Hepatocyte (in vitro differentiated cells): ENCODE measurements around the gene TMEM156. TPM values are rescaled to one million over a fixed set of nuclear protein-coding genes. Genes with fewer than 3 reads are reported as not detected.
"Not testable (repeated sequence)": the region's sequence is repeated elsewhere in the genome, so short reads cannot be mapped to it uniquely, and the experiment has no call there.

Experiments used
- DNase-seq: peaks from one replicate; pipeline ENCODE4 v3.0.0-alpha.2; 2016; ENCODE audit warnings: low spot score
- H2AFZ ChIP-seq: fragments of 200-600 bp; sonication (generic); 2 replicates; pipeline ENCODE4 v1.6.0; 2016; ENCODE audit warnings: antibody characterized with exemption, mild to moderate bottlenecking
- H3K27ac ChIP-seq: fragments of 200-600 bp; sonication (generic); 2 replicates; pipeline ENCODE4 v1.5.1; 2016; ENCODE audit warnings: mild to moderate bottlenecking
- H3K27me3 ChIP-seq: fragments of 200-600 bp; sonication (generic); 2 replicates; pipeline ENCODE4 v1.6.1; 2016
- H3K36me3 ChIP-seq: fragments of 200-600 bp; sonication (generic); replicated peaks from 2 replicates; pipeline ENCODE4 v1.5.1; 2016; ENCODE audit warnings: low read depth; ENCODE audit not compliant: insufficient read depth
- H3K4me1 ChIP-seq: fragments of 200-600 bp; sonication (generic); 2 replicates; pipeline ENCODE4 v1.5.1; 2016; ENCODE audit warnings: mild to moderate bottlenecking, moderate library complexity; ENCODE audit not compliant: insufficient read depth
- H3K4me2 ChIP-seq: fragments of 200-600 bp; sonication (generic); 2 replicates; pipeline ENCODE4 v1.6.0; 2016
- H3K4me3 ChIP-seq: fragments of 200-600 bp; sonication (generic); 2 replicates; pipeline ENCODE4 v1.5.1; 2016; ENCODE audit warnings: mild to moderate bottlenecking
- H3K79me2 ChIP-seq: fragments of 200-600 bp; sonication (generic); 2 replicates; pipeline ENCODE4 v1.6.0; 2017; ENCODE audit warnings: mild to moderate bottlenecking
- H3K9me2 ChIP-seq: fragments of 200-600 bp; sonication (generic); replicated peaks from 2 replicates; pipeline ENCODE4 v1.6.0; 2017; ENCODE audit warnings: mild to moderate bottlenecking; ENCODE audit not compliant: insufficient read depth
- H3K9me3 ChIP-seq: fragments of 200-600 bp; sonication (generic); 2 replicates; pipeline ENCODE4 v1.5.1; 2016; ENCODE audit warnings: low read depth, mild to moderate bottlenecking
- H4K20me1 ChIP-seq: fragments of 200-600 bp; sonication (generic); 2 replicates; pipeline ENCODE4 v1.6.0; 2016; ENCODE audit warnings: mild to moderate bottlenecking; ENCODE audit not compliant: insufficient read depth, poor library complexity, severe bottlenecking
- EZH2 ChIP-seq: fragments of 200-600 bp; sonication (generic); IDR thresholded peaks from 2 replicates; pipeline ENCODE4 v1.6.1; 2016; ENCODE audit warnings: antibody characterized with exemption, mild to moderate bottlenecking, borderline replicate concordance
- EZH2phosphoT487 ChIP-seq: fragments of 200-600 bp; sonication (generic); IDR thresholded peaks from one replicate; pipeline ENCODE4 v1.6.1; 2018; ENCODE audit warnings: antibody characterized with exemption, mild to moderate bottlenecking, low read depth, moderate library complexity; ENCODE audit not compliant: unreplicated experiment, severe bottlenecking
- WGBS: methylation state at CpG from one replicate; pipeline ENCODE4 v1.1.6; 2016; ENCODE audit warnings: low lambda C conversion rate; ENCODE audit errors: missing lambda C conversion rate; 5-methylcytosine and 5-hydroxymethylcytosine counted together
- polyA plus RNA-seq: library from polyadenylated mRNA; unstranded; fragments of >200 nt; fragmentation: Nextera tagmentation; extraction: Ambion mirVana; gene quantifications from 2 replicates; pipeline ENCODE4 v1.2.1, GENCODE V29; 2016
- total RNA-seq: library from RNA; depleted of rRNA; stranded (reverse); fragments of >200 nt; gene quantifications from 2 replicates; pipeline ENCODE4 v1.2.3, GENCODE V29; 2014
- TF ChIP-seq, protein P1 (sequence below): fragments of 200-600 bp; sonication (generic); IDR thresholded peaks from 2 replicates; pipeline ENCODE4 v1.5.1; 2016; ENCODE audit warnings: antibody characterized with exemption, mild to moderate bottlenecking; ENCODE audit not compliant: poor library complexity

TMEM156 gene
- total and polyA plus RNA-seq, 2 experiments from 2014 or later, result 1.3 TPM; not detected in 1

DNA sequence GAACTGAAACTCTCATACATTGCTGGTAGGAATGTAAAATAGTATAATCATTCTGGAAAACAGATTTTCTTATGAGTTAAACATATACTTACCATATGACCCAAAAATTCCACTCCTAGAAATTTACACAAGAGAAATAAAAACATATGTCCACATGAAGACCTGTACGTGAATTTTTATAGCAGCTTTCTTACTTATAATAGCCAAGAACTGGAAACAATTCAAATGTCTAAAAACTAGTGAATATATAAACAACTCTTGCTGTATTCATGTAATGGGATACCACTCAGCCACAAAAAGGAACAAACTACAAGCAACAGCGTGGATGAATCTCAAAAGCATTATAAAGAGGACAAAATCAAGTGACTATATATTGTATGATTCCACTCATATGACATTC, 27.5 kb downstream of the TMEM156 start:
- H3K9me3 ChIP-seq, result no peaks in the 10 kb centered on the region
- H3K4me2 ChIP-seq, result no peak overlapping the region
- no peak for DNase-seq

DNA sequence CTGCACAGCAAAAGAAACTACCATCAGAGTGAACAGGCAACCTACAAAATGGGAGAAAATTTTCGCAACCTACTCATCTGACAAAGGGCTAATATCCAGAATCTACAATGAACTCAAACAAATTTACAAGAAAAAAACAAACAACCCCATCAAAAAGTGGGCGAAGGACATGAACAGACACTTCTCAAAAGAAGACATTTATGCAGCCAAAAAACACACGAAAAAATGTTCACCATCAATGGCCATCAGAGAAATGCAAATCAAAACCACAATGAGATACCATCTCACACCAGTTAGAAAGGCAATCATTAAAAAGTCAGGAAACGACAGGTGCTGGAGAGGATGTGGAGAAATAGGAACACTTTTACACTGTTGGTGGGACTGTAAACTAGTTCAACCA, 30.2 kb downstream of the TMEM156 start:
- not testable (repeated sequence) for H3K4me1 ChIP-seq, H4K20me1 ChIP-seq, H3K79me2 ChIP-seq, H3K27ac ChIP-seq, H3K9me3 ChIP-seq, H3K36me3 ChIP-seq, H3K4me3 ChIP-seq, H3K4me2 ChIP-seq, H3K9me2 ChIP-seq, DNase-seq, H3K27me3 ChIP-seq, H2AFZ ChIP-seq
- 64% methylated on average over 3 of the region's 4 CpGs for WGBS

More for the DNA sequence above, 27.5 kb downstream of the TMEM156 start:
- Histone ChIP-seq H3K4me1 (no peaks in the 10 kb centered on the region), H3K27ac (peak overlapping the region; percentile 45), H3K36me3 (no peaks in the 10 kb centered on the region), H2AFZ (no peak overlapping the region), H3K27me3 (no peaks in the 10 kb centered on the region), H3K79me2 (no peaks in the 10 kb centered on the region), H3K9me2 (no peaks in the 10 kb centered on the region), H3K4me3 (no peak overlapping the region), H4K20me1 (no peaks in the 10 kb centered on the region)
- TF ChIP-seq, protein P1, sequence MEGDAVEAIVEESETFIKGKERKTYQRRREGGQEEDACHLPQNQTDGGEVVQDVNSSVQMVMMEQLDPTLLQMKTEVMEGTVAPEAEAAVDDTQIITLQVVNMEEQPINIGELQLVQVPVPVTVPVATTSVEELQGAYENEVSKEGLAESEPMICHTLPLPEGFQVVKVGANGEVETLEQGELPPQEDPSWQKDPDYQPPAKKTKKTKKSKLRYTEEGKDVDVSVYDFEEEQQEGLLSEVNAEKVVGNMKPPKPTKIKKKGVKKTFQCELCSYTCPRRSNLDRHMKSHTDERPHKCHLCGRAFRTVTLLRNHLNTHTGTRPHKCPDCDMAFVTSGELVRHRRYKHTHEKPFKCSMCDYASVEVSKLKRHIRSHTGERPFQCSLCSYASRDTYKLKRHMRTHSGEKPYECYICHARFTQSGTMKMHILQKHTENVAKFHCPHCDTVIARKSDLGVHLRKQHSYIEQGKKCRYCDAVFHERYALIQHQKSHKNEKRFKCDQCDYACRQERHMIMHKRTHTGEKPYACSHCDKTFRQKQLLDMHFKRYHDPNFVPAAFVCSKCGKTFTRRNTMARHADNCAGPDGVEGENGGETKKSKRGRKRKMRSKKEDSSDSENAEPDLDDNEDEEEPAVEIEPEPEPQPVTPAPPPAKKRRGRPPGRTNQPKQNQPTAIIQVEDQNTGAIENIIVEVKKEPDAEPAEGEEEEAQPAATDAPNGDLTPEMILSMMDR, result no peak
- TF ChIP-seq EZH2phosphoT487 (no peak), EZH2 (no peak)
- WGBS, result 46% methylated on average over 2 of the region's 2 CpGs

DNA sequence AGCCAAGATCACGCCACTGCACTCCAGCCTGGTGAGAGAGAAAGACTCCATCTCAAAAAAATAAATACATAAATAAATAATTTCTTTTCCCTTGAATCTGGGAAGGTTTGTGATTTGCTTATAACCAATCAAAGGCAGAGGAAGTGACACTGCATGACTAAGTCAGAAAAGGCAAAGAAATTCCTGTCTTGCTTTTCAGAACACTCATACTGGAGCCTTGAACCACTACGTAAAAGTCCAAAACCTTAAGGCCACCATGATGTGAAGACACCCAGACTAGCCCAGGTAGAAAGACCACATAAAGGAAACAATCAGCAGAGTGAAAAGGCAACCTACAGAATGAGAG, 36.6 kb downstream of the TMEM156 start:
- Histone ChIP-seq H3K27me3 (no peaks in the 10 kb centered on the region), H4K20me1 (no peaks in the 10 kb centered on the region), H3K4me2 (no peak overlapping the region), H3K36me3 (no peaks in the 10 kb centered on the region), H2AFZ (no peak overlapping the region), H3K9me2 (no peaks in the 10 kb centered on the region), H3K79me2 (no peaks in the 10 kb centered on the region), H3K27ac (no peak overlapping the region), H3K9me3 (no peaks in the 10 kb centered on the region), H3K4me3 (no peak overlapping the region), H3K4me1 (no peaks in the 10 kb centered on the region)
- 95% methylated on average over 2 of the region's 2 CpGs for WGBS
- DNase-seq, result no peak
- TF ChIP-seq, protein P1, result no peak
- TF ChIP-seq EZH2phosphoT487 (no peak), EZH2 (no peak)

DNA sequence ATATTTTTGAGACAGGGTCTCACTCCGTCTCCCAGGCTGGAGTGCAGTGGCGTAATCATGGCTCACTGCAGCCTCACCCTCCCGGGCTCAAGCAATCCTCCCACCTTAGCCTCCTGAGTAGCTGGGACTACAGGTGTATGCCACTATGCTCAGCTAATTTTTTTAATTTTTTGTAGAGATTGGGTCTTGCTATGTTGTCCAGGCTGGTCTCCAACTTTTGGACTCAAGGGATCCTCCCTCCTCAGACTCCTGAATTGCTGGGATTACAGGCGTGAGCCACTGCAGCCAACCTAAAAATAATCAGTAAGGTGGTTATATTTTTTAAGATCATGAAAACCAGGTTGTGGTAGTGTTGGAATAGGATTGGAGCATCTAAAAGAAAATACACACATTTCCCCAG, 38.1 kb downstream of the TMEM156 start:
- Histone ChIP-seq H4K20me1 (no peaks in the 10 kb centered on the region), H3K27me3 (no peaks in the 10 kb centered on the region), H3K4me3 (no peak overlapping the region), H3K4me1 (no peaks in the 10 kb centered on the region), H2AFZ (no peak overlapping the region), H3K4me2 (no peak overlapping the region), H3K79me2 (no peaks in the 10 kb centered on the region), H3K36me3 (no peaks in the 10 kb centered on the region), H3K9me2 (no peaks in the 10 kb centered on the region), H3K9me3 (no peaks in the 10 kb centered on the region), H3K27ac (no peak overlapping the region)
- WGBS, result 96% methylated on average over 4 of the region's 4 CpGs
- no peak for DNase-seq
- TF ChIP-seq EZH2phosphoT487, result no peak
- TF ChIP-seq, protein P1, result no peak
- TF ChIP-seq EZH2, result no peak
